CD4-positive, alpha-beta memory T cell (primary cell): ENCODE measurements around the gene ATP11A. TPM values are rescaled to one million over a fixed set of nuclear protein-coding genes. Genes with fewer than 3 reads are reported as not detected.
A peak's percentile ranks its signal among the peaks of the same experiment; 100 is the strongest.

Experiments
- CTCF ChIA-PET: fragments of 350-600 bp; sonication (Branson Sonifier 250); formaldehyde crosslinking; loops from one replicate; lab custom pipeline; 2021; ENCODE audit warnings: inconsistent platforms; ENCODE audit not compliant: partially characterized antibody; lab: Charles Lee
- POLR2A ChIA-PET: fragments of 350-600 bp; sonication (Branson Sonifier 250); formaldehyde crosslinking; loops from one replicate; lab custom pipeline; 2021; ENCODE audit not compliant: partially characterized antibody; lab: Charles Lee
- DNase-seq, 5 donors: peaks; one replicate each; pipeline versions ENCODE4 v3.0.0 to v3.0.0-alpha.2; 2020 to 2022; ENCODE audit warnings: mixed read lengths in 1 of 5
- H3K27ac ChIP-seq: one replicate; pipeline ENCODE4 v1.7.0; 2013; ENCODE audit warnings: low read depth, low read length
- H3K27me3 ChIP-seq: 2 replicates; pipeline ENCODE4 v1.7.0; 2013; ENCODE audit warnings: mild to moderate bottlenecking, low read length, moderate library complexity; ENCODE audit not compliant: insufficient read depth
- H3K36me3 ChIP-seq: 2 replicates; pipeline ENCODE4 v1.7.0; 2013; ENCODE audit warnings: mild to moderate bottlenecking, low read length, moderate library complexity; ENCODE audit not compliant: insufficient read depth
- H3K4me1 ChIP-seq: 2 replicates; pipeline ENCODE4 v1.7.0; 2013; ENCODE audit warnings: mild to moderate bottlenecking, low read length, moderate library complexity; ENCODE audit not compliant: insufficient read depth
- H3K4me3 ChIP-seq, 2 donors: one replicate each; pipeline ENCODE4 v1.7.0; 2013; ENCODE audit warnings: low read length in 2 of 2, mild to moderate bottlenecking in 1 of 2
- H3K9me3 ChIP-seq, 2 donors: one replicate each; pipeline ENCODE4 v1.7.0; 2013; ENCODE audit warnings: low read length in 2 of 2, control low read depth in 1 of 2; ENCODE audit not compliant: control insufficient read depth in 1 of 2
- H3K27ac Mint-ChIP-seq, 7 donors: one replicate each; pipeline ENCODE4 v1.8.0; 2020 to 2021; ENCODE audit warnings: mixed read lengths in 7 of 7, mild to moderate bottlenecking in 6 of 7, inconsistent platforms in 3 of 7, moderate library complexity in 3 of 7
- H3K27me3 Mint-ChIP-seq, 2 donors: one replicate each; pipeline ENCODE4 v1.8.0; 2020 to 2021; ENCODE audit warnings: mixed read lengths in 2 of 2
- H3K36me3 Mint-ChIP-seq, 2 donors: one replicate each; pipeline ENCODE4 v1.8.0; 2020 to 2021; ENCODE audit warnings: mixed read lengths in 2 of 2, inconsistent platforms in 1 of 2, mild to moderate bottlenecking in 1 of 2
- H3K4me1 Mint-ChIP-seq, 4 donors: one replicate each; pipeline ENCODE4 v1.8.0; 2020 to 2021; ENCODE audit warnings: mixed read lengths in 4 of 4, mild to moderate bottlenecking in 1 of 4
- H3K4me3 Mint-ChIP-seq, 8 donors: one replicate each; pipeline ENCODE4 v1.8.0; 2020 to 2021; ENCODE audit warnings: mixed read lengths in 8 of 8, mild to moderate bottlenecking in 7 of 8, moderate library complexity in 6 of 8, inconsistent platforms in 3 of 8
- H3K9me3 Mint-ChIP-seq, 8 donors: one replicate each; pipeline ENCODE4 v1.8.0; 2020 to 2021; ENCODE audit warnings: mixed read lengths in 8 of 8, mild to moderate bottlenecking in 5 of 8, inconsistent platforms in 3 of 8, moderate library complexity in 1 of 8
- intact Hi-C: fragments of 100-400 bp; cut with micrococcal nuclease; formaldehyde crosslinking; loops from one replicate; pipeline ENCODE4 v1.15.1; 2023
- polyA plus RNA-seq, 2 donors: library from polyadenylated mRNA; unstranded; fragments of 300-500 nt; fragmentation: Illumina TruSeq; gene quantifications; one replicate each; pipeline ENCODE4 v1.2.3, GENCODE V29; 2021
- total RNA-seq, 2 experiments: library from RNA; stranded (reverse); gene quantifications; one replicate each; pipeline ENCODE4 v1.2.3, GENCODE V29; 2021

ATP11A gene
- total and polyA plus RNA-seq, 4 experiments from 2014 or later = 1.1 to 50.5 (median 30.7) TPM

GRCh38 chr13:112700291-112701060 is 10.6 kb downstream of the ATP11A start:
- no peak overlapping the region for H3K27ac ChIP-seq
- no peak for DNase-seq
- no peak overlapping the region for H3K4me3 ChIP-seq
- Mint-ChIP-seq H3K36me3 (peaks cover 0 to 9% of the 10 kb centered on the region in 2 donors), H3K4me3 (no peak overlapping the region), H3K27ac (no peak overlapping the region), H3K4me1 (peaks cover 20 to 66% (median 34%) of the 10 kb centered on the region in 4 donors), H3K9me3 (no peaks in the 10 kb centered on the region), H3K27me3 (no peaks in the 10 kb centered on the region)
- no peaks in the 10 kb centered on the region for H3K27me3 ChIP-seq
- H3K36me3 ChIP-seq = no peaks in the 10 kb centered on the region
- peaks cover 14% of the 10 kb centered on the region for H3K4me1 ChIP-seq
- CTCF ChIA-PET = no interaction called here
- H3K9me3 ChIP-seq = no peaks in the 10 kb centered on the region
- POLR2A ChIA-PET = no interaction called here
- intact Hi-C loops = no loop called here

DNA sequence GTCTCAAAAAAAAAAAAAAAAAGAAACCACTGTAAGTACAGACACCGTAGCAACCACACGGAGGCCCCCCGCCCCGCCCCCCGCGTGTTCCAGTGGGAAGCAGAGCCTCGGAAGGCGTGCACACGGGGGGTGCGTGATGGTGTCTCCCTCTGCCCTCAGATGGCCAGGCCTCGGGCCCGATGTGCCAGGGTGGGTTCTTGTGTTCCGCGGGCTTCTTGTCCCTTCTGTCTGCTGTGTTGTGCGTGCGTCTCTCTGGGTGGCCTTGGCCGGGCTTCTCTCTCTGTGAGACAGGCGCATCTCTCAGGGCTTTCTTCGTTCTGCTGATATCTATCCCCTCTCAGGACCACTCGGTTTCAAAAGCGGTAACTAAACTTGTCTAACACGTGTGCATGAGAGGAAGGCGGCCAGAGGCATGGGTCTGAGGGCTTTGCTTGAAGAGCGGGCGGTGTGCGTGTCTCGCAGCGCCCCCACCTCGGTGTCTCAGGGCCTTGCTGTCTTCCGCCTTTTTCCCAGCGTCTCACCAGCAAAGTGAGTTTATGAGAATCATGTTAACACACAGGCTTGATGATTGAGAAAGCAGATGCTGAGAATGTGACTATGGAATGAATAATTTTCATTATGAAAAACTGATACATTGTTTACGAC is 12.6 kb downstream of the ATP11A start:
- no peak for DNase-seq
- Histone ChIP-seq H3K27ac (no peak overlapping the region), H3K27me3 (no peaks in the 10 kb centered on the region), H3K36me3 (no peaks in the 10 kb centered on the region), H3K4me3 (no peak overlapping the region), H3K9me3 (no peaks in the 10 kb centered on the region), H3K4me1 (peaks cover 14% of the 10 kb centered on the region)
- Mint-ChIP-seq H3K27ac (no peak overlapping the region), H3K27me3 (no peaks in the 10 kb centered on the region), H3K4me1 (peaks cover 20 to 62% (median 39%) of the 10 kb centered on the region in 4 donors), H3K4me3 (no peak overlapping the region), H3K36me3 (peaks cover 6 to 9% of the 10 kb centered on the region in 2 donors), H3K9me3 (no peaks in the 10 kb centered on the region)
- ChIA-PET POLR2A (no interaction called here), CTCF (interaction anchor here (0.6 kb wide), 1 partner anchor 43 kb away, joined by 3 read pairs; no protein-coding TSS in a partner anchor)
- intact Hi-C loops = no loop called here

GRCh38 chr13:112702986-112703379 is 13.1 kb downstream of the ATP11A start:
- intact Hi-C loops = no loop called here
- Histone ChIP-seq H3K4me1 (peaks cover 14% of the 10 kb centered on the region), H3K36me3 (no peaks in the 10 kb centered on the region), H3K27me3 (no peaks in the 10 kb centered on the region), H3K9me3 (no peaks in the 10 kb centered on the region), H3K27ac (no peak overlapping the region), H3K4me3 (no peak overlapping the region)
- H3K4me3 Mint-ChIP-seq = no peak overlapping the region
- peaks cover 20 to 57% (median 35%) of the 10 kb centered on the region in 4 donors for H3K4me1 Mint-ChIP-seq
- ChIA-PET POLR2A (no interaction called here), CTCF (no interaction called here)
- H3K9me3 Mint-ChIP-seq = no peaks in the 10 kb centered on the region
- no peak for DNase-seq
- peaks cover 9 to 11% of the 10 kb centered on the region in 2 donors for H3K36me3 Mint-ChIP-seq
- H3K27ac Mint-ChIP-seq = no peak overlapping the region
- no peaks in the 10 kb centered on the region for H3K27me3 Mint-ChIP-seq

DNA sequence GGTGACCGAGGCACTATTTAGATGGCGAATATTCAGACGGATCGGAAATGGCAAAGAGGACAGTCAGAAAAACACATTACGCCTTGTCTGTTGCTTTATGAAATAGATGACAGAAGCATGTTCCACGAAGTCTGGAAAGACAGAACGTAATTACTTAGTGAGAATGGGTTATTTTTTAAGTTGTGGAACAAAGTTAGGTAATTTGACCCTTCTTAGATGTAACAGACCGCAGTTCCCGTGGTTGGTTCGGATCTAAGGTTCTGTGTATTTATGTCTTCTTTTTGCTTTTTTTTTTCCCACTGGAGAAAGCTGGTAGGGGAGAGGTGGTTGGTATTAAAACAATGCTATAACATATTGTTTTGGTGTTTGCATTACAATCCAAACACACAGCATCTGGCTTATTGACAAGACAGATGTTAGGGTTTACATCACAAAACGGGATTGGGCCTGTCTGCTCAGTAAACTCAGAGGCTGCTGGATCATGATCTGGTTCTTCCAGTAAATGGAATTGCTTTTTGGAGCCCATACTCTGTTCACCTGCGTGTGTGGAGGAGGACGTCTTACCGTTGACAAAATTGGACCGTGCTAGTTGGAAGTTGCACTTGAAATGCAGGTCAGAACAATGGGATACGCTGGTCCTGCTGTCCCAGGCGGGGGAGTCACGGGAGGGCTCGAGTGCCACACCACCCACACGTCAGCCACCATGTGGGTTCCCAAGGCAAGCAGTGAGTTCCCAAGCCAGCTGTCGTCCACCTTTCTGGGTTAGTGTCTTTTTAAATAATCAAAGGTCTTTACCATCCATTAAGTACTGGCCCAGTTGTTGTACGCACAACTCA is 13.8 kb downstream of the ATP11A start:
- ChIA-PET POLR2A (no interaction called here), CTCF (interaction anchor here (0.5 kb wide), 1 partner anchor 64 kb away, joined by 3 read pairs; no protein-coding TSS in a partner anchor)
- no peak for DNase-seq
- Mint-ChIP-seq H3K27ac (peak overlapping the region in 3 of 7 donors; percentile 25 to 36 (median 33)), H3K9me3 (no peaks in the 10 kb centered on the region), H3K36me3 (peaks cover 9 to 11% of the 10 kb centered on the region in 2 donors), H3K4me3 (peak overlapping the region in 1 of 8 donors; percentile 47), H3K4me1 (peaks cover 20 to 55% (median 31%) of the 10 kb centered on the region in 4 donors), H3K27me3 (no peaks in the 10 kb centered on the region)
- peaks cover 14% of the 10 kb centered on the region for H3K4me1 ChIP-seq
- no peaks in the 10 kb centered on the region for H3K27me3 ChIP-seq
- H3K4me3 ChIP-seq = no peak overlapping the region
- intact Hi-C loops = no loop called here
- no peak overlapping the region for H3K27ac ChIP-seq
- H3K36me3 ChIP-seq = no peaks in the 10 kb centered on the region
- no peaks in the 10 kb centered on the region for H3K9me3 ChIP-seq

DNA sequence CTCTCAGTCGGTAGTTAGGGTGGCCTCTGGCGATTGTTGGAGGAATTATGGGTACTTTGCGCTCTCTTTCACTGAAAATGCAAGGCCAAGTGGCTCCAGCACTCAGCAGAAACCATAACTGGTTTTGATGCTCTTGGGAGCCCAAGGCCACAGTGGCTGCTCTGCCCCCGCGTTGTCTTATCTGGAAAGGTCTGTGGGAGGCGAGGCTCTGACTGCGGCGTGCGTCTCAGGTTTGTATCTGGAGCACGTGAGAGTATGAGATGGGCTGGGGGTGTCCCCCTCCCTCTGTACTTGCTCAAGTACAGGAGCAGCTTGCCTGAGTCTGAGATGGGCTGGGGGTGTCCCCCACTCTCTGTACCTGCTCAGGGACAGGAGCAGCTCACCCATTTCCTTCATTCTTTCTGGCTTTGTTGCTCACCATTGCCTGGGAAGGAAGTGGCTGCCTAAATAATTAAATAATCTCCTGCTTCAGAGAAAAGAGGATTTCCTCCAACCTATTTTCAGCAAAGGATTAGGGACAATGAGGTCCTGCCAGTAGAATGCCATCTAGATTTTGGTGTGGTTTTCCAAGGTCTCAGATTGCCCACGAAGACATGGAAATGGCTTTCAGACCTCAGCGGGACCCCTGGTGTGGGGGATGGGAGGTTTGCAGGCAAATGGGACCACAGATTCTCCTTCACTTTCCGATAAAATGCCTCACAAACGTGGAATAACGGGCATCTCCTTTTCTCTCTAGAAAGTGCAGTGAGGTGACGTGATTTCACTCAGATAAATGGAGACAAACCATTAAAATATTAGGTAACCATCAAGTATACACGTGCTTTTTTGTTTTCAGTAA is 14.7 kb downstream of the ATP11A start:
- Histone ChIP-seq H3K4me3 (no peak overlapping the region), H3K27me3 (no peaks in the 10 kb centered on the region), H3K9me3 (no peaks in the 10 kb centered on the region), H3K36me3 (no peaks in the 10 kb centered on the region), H3K27ac (no peak overlapping the region), H3K4me1 (peaks cover 14% of the 10 kb centered on the region)
- DNase-seq = no peak
- peak overlapping the region in 1 of 8 donors; percentile 5 for H3K4me3 Mint-ChIP-seq
- peaks cover 11 to 13% of the 10 kb centered on the region in 2 donors for H3K36me3 Mint-ChIP-seq
- peaks cover 16 to 53% (median 32%) of the 10 kb centered on the region in 4 donors for H3K4me1 Mint-ChIP-seq
- POLR2A ChIA-PET = no interaction called here
- H3K27ac Mint-ChIP-seq = no peak overlapping the region
- no peaks in the 10 kb centered on the region for H3K9me3 Mint-ChIP-seq
- H3K27me3 Mint-ChIP-seq = no peaks in the 10 kb centered on the region
- intact Hi-C loops = no loop called here
- CTCF ChIA-PET = interaction anchor here (0.5 kb wide), 1 partner anchor 64 kb away, joined by 3 read pairs; no protein-coding TSS in a partner anchor

DNA sequence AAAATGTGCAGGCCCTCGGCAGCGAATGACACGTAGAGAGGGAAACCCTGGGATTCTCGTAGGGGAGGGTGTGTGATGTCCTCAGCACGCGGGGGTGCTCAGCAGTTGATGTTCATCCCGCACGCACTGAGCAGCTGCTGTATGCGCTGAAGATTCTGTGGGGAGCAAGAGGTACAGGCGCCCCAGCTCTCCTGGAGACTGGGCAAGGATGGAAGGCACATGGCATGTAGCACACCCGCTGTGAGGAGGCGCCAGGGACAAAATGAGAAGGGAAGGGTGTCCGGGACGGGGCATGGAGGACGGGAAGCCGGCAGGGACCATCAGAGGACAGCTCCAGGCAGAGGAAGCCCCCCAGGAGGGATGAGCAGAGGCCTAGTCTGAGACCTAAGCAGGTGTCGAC is 15.4 kb downstream of the ATP11A start:
- no peaks in the 10 kb centered on the region for H3K36me3 ChIP-seq
- ChIA-PET CTCF (no interaction called here), POLR2A (no interaction called here)
- no peaks in the 10 kb centered on the region for H3K27me3 ChIP-seq
- Mint-ChIP-seq H3K36me3 (peaks cover 11 to 14% of the 10 kb centered on the region in 2 donors), H3K4me1 (peaks cover 13 to 51% (median 36%) of the 10 kb centered on the region in 4 donors), H3K27ac (peak overlapping the region in 2 of 7 donors; percentile 13 to 25), H3K27me3 (no peaks in the 10 kb centered on the region), H3K4me3 (no peak overlapping the region), H3K9me3 (no peaks in the 10 kb centered on the region)
- H3K4me3 ChIP-seq = no peak overlapping the region
- peaks cover 14% of the 10 kb centered on the region for H3K4me1 ChIP-seq
- intact Hi-C loops = no loop called here
- DNase-seq = no peak
- no peak overlapping the region for H3K27ac ChIP-seq
- no peaks in the 10 kb centered on the region for H3K9me3 ChIP-seq
